GM03348 (cell line): ENCODE data around the gene RAB35.
A peak's percentile ranks its signal among the peaks of the same experiment; 100 is the strongest.

Experiments used
- DNase-seq: peaks from one replicate; pipeline ENCODE4 v3.0.0; 2012; ENCODE audit warnings: low spot score

RAB35 gene

DNA sequence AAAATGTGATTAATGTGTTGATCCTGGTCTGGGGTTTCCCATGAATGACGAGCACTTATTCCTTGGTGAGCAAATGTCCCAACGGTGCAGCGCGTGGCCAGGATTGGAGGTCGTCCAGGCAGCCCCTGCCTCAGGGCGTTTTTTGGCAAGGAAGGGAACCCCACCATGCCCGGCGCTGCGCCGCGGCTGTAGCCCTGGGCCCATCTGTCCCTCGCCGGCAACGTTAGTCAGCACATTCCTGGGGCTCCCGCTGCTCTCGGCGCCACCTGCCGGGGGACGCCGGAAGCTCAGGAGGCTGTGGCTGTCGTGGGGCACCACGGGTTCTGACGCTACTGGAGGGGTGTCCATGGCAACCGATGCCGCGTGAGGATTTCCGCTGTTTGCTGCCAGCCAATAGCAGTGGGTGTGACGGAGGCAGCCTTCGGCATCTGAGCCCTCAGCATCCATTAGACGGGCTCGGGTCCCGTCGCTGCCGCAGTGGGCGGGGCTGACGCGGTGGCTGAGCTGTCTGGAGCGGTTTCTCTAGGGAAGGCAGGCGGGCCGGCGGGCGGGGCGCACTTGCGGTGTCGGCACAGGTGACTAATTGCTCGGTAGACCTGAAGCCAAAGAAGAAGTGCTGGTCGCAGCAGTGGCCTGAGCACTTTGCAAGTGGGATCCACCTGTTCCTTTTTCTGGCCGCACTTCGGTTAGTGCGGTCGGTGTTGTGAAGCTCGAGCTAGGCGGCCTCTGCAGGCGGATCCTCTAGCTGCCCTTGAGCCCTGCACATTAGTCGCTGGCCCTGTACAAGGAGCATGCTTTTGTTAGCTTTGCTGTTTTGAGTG is 29.5 kb downstream of the RAB35 start:
- peak; percentile 100 for DNase-seq

DNA sequence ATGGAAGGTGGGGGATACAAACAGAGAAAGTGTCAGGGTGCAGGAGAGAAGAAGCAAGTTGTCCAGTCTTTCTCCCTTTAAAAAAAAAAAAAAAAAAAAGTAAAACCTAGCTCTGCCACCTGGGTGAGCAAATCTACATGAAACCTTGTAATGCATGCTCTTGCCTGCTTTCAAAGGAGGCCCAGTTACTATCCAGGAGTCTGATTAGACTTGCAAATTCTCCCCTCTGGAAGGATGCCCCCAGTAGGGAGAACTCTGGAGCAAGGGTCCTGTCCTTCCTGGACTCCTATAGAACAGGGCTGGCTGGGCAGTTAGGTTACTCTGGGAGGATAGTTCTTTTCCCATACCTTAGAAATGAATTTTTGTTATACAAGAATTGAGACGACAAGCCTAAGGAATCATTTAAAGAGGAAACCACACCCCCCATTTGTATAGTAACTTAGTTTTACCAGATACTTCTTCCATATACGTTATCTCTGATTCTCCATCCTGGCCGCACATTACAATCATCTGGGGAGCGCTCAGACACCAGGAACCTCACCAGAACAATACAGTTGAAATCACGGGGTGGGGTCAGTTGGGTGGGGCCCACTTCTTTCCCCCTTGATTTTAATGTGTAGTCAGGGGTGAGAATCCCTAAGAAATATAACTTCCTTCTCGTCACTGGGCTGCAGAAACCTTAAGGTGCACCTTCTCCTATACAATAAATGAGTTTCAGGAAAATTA is 30.5 kb downstream of the RAB35 start:
- no peak for DNase-seq

GRCh38 chr12:120081641-120082040 is 34.9 kb downstream of the RAB35 start:
- no peak for DNase-seq

GRCh38 chr12:120079411-120080400 is 36.8 kb downstream of the RAB35 start:
- DNase-seq = no peak

GRCh38 chr12:120078868-120079267 is 37.7 kb downstream of the RAB35 start:
- no peak for DNase-seq

GRCh38 chr12:120077260-120077659 is 39.3 kb downstream of the RAB35 start:
- DNase-seq = no peak

DNA sequence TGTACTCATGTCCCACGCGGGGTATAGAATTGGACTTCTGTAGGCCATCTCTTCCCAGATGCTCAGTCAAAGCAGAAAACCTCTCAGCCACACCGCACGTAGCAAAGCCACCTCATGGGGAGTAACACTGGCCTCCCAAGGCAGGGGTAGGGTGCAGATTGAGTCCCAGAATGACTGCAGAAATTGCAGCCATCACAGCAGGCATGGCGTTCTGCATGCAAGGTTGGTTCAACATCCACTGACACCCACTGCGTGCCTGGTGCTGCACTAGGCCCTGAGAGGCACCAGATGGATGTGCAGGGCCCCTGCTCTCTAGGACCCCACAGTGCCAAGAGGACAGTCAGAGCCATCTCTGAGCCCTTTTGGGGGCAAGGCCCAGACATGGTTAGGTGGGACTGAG is 39.9 kb downstream of the RAB35 start:
- DNase-seq = no peak

GRCh38 chr12:120075034-120075616 is 41.4 kb downstream of the RAB35 start:
- DNase-seq = no peak

DNA sequence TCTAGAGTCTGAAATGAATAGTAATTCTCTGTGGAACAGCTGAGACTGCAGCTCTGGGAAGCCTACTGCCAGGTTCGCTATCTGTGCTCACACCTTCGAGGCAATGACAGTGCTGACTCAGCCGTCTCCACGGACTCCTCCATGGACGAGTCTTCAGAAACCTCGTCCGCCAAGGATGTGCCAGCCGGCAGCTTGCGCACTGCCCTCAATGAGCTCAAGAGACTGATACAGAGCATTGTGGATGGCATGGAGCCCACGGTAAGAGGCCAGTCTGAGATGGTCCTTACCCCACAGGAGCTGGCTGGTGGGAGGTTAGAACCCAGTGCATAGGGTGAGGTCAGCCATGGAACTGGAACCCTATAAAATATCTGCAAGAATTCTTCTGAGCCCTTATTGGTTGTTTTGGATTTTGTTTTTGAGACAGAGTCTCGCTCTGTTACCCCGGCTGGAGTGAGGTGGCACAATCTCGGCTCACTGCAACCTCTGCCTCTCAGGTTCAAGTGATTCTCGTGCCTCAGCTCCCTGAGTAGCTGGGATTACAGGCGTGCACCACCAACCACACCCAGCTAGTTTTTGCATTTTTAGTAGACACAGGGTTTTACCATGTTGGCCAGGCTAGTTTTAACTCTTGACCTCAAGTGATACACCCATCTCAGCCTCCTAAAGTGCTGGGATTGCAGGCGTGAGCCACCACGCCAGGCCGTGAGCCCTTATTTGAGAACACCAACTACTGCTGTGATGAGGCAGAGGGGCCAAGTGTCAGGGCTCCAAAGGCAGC is 43.9 kb downstream of the RAB35 start:
- no peak for DNase-seq

GRCh38 chr12:120071493-120072020 is 45.0 kb downstream of the RAB35 start:
- DNase-seq = no peak

GRCh38 chr12:120069278-120069677 is 47.3 kb downstream of the RAB35 start:
- DNase-seq = no peak

- DNase-seq = no peak
Observed at GRCh38 chr12:120067901-120068300, 48.7 kb downstream of the RAB35 start.

- DNase-seq = no peak
Observed at GRCh38 chr12:120067084-120067869, 49.3 kb downstream of the RAB35 start.

DNA sequence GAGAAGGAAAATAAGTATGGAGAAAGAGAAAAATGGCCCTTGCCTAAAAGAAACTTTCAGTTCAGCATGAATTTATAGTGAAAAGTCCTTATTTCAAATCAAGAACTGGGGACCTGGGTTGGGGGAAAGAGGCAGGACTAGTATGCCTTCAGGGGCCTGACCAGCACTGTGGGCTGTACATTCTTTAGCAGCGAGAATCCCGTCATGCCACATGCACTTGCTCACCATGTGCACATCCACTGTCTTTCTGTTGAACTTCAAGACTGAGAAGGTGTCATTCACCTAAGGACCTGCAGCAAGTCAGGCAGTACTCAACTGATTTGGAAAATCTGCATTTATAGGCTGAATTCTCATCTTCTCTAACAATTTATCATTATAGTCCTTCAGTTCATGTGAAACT is 50.2 kb downstream of the RAB35 start:
- DNase-seq = no peak

DNA sequence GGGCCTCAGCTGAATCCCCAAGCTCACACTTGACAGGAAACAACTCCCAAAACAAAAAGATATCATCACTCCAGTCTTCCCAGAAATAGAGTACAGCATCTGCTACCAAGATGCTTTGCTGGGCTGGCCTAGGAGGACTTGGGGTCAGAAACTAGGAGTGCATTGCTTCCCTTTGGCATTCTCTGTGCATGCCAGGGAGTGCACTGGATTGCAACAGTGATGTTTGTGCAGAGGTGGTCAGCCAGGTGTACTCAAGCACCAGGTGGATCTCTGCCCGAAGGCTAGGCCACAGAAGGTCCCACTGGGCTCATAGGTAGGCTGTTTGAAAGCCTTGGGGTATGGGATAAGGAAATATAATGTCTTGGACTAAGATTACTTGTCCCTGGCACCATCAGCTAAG is 51.1 kb downstream of the RAB35 start:
- DNase-seq = no peak

DNA sequence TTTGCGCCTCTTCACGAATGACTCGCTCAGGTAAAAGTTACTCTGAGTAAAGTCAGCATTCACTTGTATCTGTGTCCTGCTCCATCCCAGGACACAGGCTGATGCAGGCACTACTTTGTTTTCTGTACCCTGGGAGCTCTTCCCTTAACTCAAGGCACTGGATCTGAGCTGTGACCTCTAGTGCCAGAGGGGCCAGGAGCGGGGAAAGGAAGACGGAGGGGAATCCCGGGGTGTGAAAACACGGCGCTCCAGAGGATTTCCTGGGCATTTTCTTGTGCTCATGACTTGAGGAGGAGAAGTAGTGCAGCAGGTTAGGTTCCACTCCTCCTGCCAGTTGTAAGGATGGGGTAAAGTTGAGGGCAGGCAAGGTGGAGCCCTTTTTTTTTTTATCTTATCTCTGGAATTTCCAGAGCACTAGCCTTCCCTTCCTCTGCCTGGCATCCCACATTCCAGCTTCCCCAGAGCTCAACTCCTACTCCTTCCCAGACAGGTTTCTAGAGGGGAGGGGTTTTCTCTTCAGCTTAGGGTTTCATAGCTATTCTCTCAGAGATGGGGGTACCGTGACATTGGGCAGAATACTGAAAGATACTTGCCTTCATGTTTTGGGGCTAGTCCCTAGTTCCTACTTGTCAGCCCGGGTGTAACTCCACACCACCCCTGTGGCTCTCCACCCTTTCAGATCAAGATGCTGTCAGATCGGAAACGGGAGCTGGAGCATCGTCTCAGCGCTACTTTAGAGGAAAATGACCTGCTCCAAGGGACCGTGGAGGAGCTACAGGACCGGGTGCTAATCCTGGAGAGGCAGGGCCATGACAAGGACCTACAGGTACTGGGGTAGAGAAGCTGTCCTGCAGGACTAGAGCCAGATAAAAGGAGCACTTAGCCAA is 52.3 kb downstream of the RAB35 start:
- no peak for DNase-seq

DNA sequence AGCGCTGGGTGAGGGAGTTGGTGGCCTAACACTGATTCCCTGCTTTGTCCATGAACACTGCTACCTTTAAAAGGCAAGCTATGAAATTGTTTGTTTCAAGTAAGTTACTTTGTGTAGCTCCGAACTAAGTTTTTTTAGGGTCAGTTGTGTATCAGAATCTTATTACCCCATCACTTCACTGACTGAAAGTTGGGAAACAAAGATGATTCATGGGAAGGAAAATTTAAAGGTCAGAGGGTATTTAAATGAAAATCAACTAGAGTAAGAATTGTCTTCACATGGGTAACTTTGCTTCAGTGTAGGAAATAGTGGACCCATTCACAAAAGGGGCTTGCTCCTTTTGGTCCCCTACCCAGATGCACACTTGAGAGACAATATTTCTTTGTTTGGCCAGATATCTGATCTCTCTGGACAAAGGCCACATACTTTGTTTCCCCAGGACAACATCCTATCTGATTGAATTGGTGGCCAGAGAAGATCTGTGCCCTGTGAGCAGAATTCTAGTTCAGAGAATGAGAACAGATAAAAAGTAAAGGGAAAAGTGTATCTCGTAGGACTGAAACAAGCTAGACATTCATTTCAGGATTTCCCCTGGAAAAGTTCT is 53.5 kb downstream of the RAB35 start:
- DNase-seq = no peak

- no peak for DNase-seq
Observed at GRCh38 chr12:120061575-120062214, 54.9 kb downstream of the RAB35 start.
